ENCODE results near the gene IRF6. TPM values are rescaled to one million over a fixed set of nuclear protein-coding genes. Genes with fewer than 3 reads are reported as not detected.

The IRF6 gene
- polyA plus RNA-seq, 1 experiment = 1.0 TPM

GRCh38 chr1:209747580-209748262 lies 58.2 kb downstream of the IRF6 start:
- CTCF ChIA-PET = interaction anchor here (0.6 to 3.7 kb wide), 41 partner anchors 9 to 195 kb away, joined by 3 to 34 read pairs (median 5); partner anchors contain the start of genes CAMK1G, HSD11B1 and UTP25
- no peaks in the 10 kb centered on the region; the same call in 1 of the 2 replicates for H3K9me3 ChIP-seq (ENCODE audit: control insufficient read depth, insufficient read depth, low read length)
- no peaks in the 10 kb centered on the region for H3K27me3 ChIP-seq (ENCODE audit: control insufficient read depth, insufficient read depth, low read length)
- DNase-seq (ENCODE audit: low read depth, low spot score) = peak; percentile 76
- TF ChIP-seq CTCF (IDR thresholded peaks at IDR 0.05; ENCODE audit: low read depth, low read length) = peak; percentile 79
- POLR2A ChIA-PET = no interaction called here
- no peak overlapping the region for H3K27ac ChIP-seq (ENCODE audit: low read depth, low read length)
- H3K4me3 ChIP-seq (ENCODE audit: low read depth, low read length) = peak overlapping the region; percentile 39

- Histone ChIP-seq H3K27ac (ENCODE audit: low read depth, low read length) (no peak overlapping the region), H3K4me3 (ENCODE audit: low read depth, low read length) (no peak overlapping the region), H3K27me3 (ENCODE audit: control insufficient read depth, insufficient read depth, low read length) (no peaks in the 10 kb centered on the region), H3K9me3 (ENCODE audit: control insufficient read depth, insufficient read depth, low read length) (no peaks in the 10 kb centered on the region; the same call in 1 of the 2 replicates)
- no peak for DNase-seq (ENCODE audit: low read depth, low spot score)
- TF ChIP-seq CTCF (IDR thresholded peaks at IDR 0.05; ENCODE audit: low read depth, low read length) = no peak
- ChIA-PET POLR2A (interaction anchor here (0.6 kb wide), 1 partner anchor 103 kb away, joined by 3 read pairs; no protein-coding TSS in a partner anchor), CTCF (interaction anchor here (0.7 to 3.3 kb wide), 14 partner anchors 9 to 1499 kb away, joined by 3 to 24 read pairs (median 5); partner anchors contain the start of genes CAMK1G and IRF6)
These were observed 59.3 kb downstream of the IRF6 start for GRCh38 chr1:209746451-209747165.

- Histone ChIP-seq H3K27ac (ENCODE audit: low read depth, low read length) (peak overlapping the region; percentile 49), H3K27me3 (ENCODE audit: control insufficient read depth, insufficient read depth, low read length) (no peaks in the 10 kb centered on the region), H3K9me3 (ENCODE audit: control insufficient read depth, insufficient read depth, low read length) (no peaks in the 10 kb centered on the region; the same call in 1 of the 2 replicates), H3K4me3 (ENCODE audit: low read depth, low read length) (no peak overlapping the region)
- ChIA-PET POLR2A (interaction anchor here (0.8 to 1.0 kb wide), 2 partner anchors 23 to 38 kb away, joined by 3 read pairs; partner anchors contain the start of gene HSD11B1), CTCF (interaction anchor here (1.0 kb wide), 1 partner anchor 173 kb away, joined by 5 read pairs; no protein-coding TSS in a partner anchor)
- DNase-seq (ENCODE audit: low read depth, low spot score) = peak; percentile 54
- no peak for TF ChIP-seq CTCF (IDR thresholded peaks at IDR 0.05; ENCODE audit: low read depth, low read length)
These were observed 62.8 kb downstream of the IRF6 start for GRCh38 chr1:209743145-209743482.

- DNase-seq (ENCODE audit: low read depth, low spot score) = peak; percentile 46
- Histone ChIP-seq H3K4me3 (ENCODE audit: low read depth, low read length) (peak overlapping the region; percentile 34), H3K27ac (ENCODE audit: low read depth, low read length) (peak overlapping the region; percentile 49), H3K27me3 (ENCODE audit: control insufficient read depth, insufficient read depth, low read length) (no peaks in the 10 kb centered on the region), H3K9me3 (ENCODE audit: control insufficient read depth, insufficient read depth, low read length) (no peaks in the 10 kb centered on the region; the same call in 1 of the 2 replicates)
- no peak for TF ChIP-seq CTCF (IDR thresholded peaks at IDR 0.05; ENCODE audit: low read depth, low read length)
- POLR2A ChIA-PET = interaction anchor here (0.8 to 1.0 kb wide), 2 partner anchors 22 to 38 kb away, joined by 3 read pairs; partner anchors contain the start of gene HSD11B1
- CTCF ChIA-PET = interaction anchor here (1.0 kb wide), 2 partner anchors 173 kb away, joined by 3 to 5 read pairs; no protein-coding TSS in a partner anchor
These were observed 63.4 kb downstream of the IRF6 start for GRCh38 chr1:209742409-209743144.
